ENCODE measurements around the gene SLC38A2.

Gene SLC38A2

DNA sequence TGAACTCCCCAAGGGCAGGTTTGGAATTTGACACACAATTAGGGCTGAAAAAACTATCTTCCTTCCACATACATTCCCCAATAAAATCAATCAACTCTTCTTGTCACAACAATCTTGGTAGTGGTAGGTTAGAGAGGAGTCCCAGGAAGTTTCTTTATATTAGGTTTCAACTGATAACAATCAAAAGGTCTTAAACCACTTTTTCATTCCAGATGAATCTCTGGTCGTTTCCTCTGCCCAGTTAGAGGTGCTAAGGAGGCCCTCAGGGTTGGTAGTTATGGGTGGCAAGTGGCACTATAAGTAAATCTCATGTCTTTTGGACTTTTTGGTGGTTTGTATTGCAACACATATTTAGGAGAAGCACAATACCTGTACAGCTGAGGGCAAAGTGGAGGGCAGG, 1.7 kb upstream of the SLC38A2 start:
- DNase-seq (ENCODE audit: low spot score) = no peak

DNA sequence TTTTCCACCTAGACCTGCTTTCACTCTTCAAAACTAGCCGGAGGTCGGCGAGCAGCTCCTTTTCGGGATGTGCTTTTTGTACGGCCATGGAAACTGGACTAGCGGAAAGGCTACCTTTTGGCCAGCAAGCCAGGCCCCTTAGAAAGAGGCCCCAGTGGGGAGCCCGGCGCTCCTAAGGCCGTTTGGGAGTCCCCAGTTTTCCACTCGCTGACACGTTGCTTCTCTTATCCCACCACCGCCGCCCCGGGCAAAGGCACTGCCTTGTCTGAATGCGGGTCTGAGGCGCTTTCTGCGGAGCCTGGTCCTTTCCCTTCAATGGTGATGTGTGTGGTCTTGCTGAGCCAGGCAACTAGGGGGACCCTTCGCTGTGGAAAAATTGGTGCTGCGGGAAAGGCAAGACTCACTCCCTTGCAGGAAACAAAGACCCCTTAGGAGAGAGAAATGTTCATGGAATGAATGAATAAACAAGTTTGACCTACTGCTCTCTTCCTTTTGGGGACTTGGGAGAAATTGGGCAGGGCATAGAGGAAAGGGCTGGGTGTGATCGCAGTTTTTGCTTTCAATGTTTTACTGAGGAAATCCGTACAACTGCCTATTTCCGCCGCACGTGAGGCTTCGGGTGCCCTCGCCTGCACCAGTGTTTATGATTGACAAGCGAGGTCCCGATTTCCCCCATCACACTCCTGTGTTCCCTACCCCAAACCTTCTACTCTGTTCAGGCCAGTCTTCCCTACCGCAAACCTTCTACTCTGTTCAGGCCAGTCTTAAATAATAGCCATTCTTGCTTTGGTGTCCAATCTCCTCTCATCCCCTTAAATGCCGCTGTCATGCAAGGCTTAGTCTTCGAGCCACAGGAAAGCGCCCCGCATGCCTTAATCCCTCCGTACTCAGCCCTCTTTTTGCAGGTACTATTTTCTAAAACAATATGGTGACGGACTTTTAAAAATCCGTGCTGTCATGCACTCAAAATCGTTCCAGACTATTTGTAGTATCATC, 1.0 kb upstream of the SLC38A2 start:
- peak; percentile 64 for DNase-seq (ENCODE audit: low spot score)

DNA sequence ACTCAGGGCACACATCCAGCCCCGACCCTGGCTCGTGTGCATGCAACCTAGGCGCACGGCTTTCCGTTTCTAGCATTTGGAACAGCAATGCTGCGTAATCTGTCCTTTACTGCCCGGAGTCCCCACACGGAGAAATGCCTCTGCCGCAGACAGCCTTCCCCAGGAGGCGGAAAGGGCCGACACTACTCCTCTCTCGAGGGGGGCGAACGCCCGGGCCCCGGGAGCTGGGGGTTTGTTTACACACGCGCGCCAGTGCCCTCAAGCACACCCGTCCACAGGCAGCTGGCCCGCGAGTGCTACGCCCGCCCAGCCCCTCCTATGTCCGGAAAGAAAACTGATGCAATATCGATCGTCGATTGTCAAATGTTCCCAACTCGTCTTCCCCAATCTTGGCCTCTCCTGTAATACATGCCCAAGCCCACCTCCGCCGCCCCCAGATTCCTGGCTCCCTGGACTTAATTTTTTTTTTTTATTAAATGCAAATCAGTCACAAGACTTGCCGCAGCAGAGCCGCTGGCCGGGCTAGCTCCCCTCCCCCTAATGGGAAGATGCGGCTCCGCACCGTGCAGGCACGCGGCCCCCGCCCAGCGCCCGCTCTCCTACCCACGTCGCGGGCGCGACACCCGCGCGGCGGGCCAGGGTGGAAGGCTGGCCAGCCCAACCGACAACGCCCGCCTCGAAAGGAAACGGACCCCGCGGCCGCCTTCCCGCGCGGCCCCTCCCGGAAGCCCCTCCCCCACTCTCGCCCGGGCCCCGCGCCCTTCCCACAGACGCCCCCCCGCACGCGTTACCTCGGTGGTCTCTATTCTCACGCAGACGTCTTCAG, 642 bp downstream of the SLC38A2 start:
- peak; percentile 79 for DNase-seq (ENCODE audit: low spot score)

- DNase-seq (ENCODE audit: low spot score) = peak; percentile 93
Measured at GRCh38 chr12:46370792-46371717, 1.5 kb downstream of the SLC38A2 start.

DNA sequence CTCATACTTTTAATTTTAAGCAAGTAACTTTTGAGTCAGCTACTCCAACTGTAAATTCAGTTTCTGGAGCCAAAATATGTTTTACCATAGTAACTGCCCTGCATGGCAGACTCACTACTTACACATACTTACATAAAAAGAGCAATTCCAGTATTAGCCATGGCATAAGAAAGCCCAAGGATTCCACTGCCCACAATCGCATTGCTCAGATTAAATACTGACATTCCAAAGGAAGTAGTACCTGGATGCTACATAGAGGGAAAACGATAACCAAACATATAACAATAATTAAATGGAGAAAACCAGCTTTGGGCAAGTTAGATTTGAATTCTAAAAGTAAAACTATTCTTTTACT, 2.2 kb downstream of the SLC38A2 start:
- DNase-seq (ENCODE audit: low spot score) = peak; percentile 63

DNA sequence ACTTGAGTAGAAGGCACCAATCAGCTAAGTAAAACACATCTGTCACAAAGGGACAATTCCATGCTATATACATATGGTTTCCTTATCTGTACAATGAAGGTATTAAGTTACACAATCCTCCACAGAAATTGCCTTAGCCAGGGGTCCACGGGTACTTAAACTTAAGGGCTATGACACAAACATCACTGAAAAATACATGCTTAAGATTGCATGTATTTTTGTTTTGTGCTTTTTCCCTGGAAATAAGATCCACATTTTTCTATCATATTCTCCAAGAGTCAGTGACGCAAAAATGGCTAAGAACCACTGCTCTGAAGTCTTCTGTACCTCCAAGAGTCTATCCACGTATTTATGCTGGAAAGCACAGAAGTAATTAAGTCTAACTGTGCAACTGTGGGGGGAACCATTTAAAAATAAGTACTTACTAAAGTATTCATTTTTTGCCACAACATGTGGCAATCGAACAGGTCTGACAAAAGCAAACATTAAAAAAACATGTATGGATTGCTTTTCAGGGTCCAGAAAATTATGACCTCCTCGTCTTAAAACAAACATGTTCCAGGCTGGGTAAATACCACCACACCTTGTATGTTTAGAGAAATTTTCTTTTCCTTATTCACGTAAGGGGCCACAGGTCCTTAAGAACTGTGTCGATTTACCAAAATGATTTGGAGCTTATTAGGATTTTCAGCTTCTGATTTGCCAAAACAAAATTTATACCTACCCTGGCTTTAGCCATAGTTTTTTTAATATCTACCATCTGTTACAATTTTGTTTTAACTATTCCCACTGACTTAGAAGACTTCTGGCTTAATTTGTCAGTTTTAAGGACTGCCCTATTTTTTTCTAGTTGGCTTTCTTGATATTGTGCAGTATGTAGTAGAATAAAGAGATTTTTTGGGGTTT, 2.8 kb downstream of the SLC38A2 start:
- no peak for DNase-seq (ENCODE audit: low spot score)

- DNase-seq (ENCODE audit: low spot score) = no peak
Measured at GRCh38 chr12:46369095-46369473, 3.5 kb downstream of the SLC38A2 start.

GRCh38 chr12:46368684-46369083, 3.9 kb downstream of the SLC38A2 start:
- DNase-seq (ENCODE audit: low spot score) = no peak

GRCh38 chr12:46368138-46368537, 4.4 kb downstream of the SLC38A2 start:
- peak; percentile 51 for DNase-seq (ENCODE audit: low spot score)

GRCh38 chr12:46367351-46368029, 5.1 kb downstream of the SLC38A2 start:
- no peak for DNase-seq (ENCODE audit: low spot score)

DNA sequence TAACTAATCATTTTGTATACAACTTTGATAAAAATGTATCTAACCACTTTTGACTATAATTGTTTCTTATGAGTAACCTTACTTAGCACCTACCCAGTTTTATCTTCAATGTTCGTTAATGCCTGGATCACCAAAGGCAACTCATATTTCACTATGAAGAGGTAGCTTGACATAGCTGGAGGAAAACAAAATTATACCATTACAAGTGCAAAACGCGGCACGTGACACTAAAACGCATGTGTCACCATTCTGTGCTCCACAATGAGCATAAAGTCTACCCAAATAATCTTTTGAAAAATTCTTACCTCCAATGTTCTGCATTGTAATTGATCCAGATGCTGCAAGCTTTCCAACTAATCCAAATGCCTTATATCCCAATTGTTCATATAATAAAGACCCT, 5.8 kb downstream of the SLC38A2 start:
- no peak for DNase-seq (ENCODE audit: low spot score)

- no peak for DNase-seq (ENCODE audit: low spot score)
Measured at GRCh38 chr12:46365951-46366379, 6.6 kb downstream of the SLC38A2 start.

DNA sequence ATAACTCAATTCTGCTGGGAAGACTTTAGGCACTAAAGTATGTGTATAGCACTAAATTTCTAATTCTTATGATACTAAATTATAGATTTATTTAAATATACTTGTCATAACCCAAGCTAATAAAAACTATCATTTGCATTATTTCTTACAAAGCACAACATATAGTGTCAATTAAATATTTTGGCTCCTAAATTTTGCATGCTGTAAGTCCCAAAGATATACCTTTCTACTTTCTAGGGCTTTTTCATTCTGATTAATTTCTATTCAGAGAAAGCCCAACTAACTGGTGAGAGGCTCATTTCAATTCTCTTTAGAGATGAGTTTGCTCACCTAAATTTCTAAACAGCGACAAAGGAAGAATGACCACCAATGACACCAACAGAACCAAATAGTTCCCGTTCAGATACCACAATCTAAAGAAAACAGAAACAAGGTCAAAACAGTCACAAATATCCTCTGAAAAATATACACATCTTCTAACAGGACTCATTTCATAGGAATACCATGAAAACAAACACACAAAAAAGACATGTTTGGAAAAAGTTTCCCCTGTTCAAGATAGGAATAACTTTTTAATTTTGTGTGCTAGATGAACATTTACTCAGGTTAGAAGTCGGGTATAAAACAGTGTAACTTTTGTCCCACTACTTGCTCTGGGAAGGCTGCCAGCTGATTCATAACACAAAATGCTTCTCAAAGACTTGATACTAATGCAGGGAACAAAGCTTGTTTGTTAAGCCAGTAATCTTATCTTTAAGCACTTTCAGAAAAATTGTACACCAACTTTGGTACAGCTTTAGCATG, 7.6 kb downstream of the SLC38A2 start:
- peak; percentile 76 for DNase-seq (ENCODE audit: low spot score)

GRCh38 chr12:46364300-46364696, 8.3 kb downstream of the SLC38A2 start:
- DNase-seq (ENCODE audit: low spot score) = no peak

GRCh38 chr12:46363582-46364299, 8.8 kb downstream of the SLC38A2 start:
- no peak for DNase-seq (ENCODE audit: low spot score)

GRCh38 chr12:46362895-46363581, 9.5 kb downstream of the SLC38A2 start:
- no peak for DNase-seq (ENCODE audit: low spot score)

DNA sequence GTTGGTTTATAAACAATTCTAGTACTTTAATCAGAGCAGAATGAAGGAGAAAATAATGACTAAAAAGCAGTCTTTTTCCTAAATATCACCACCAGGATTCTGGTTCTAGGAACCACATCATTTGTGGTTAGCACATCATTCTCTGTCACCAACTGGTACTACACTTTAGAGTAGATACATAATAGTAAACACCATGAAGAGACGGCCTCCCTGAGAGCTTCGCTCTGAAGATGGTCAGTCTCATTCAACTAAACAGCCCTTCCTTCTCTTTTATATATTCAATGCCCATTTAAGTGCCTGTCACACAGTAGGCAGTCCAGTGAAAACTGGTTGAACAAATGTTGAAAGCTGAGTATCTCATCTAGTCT, 10.9 kb downstream of the SLC38A2 start:
- no peak for DNase-seq (ENCODE audit: low spot score)
